CD4-positive, alpha-beta T cell treated with Interferon alpha-2 for 1 hour (primary cell): Measurements from ENCODE around the gene MOGAT2.
"Not testable (repeated sequence)": the region's sequence is repeated elsewhere in the genome, so short reads cannot be mapped to it uniquely, and the experiment has no call there.

Experiments
- DNase-seq, 2 donors: peaks; one replicate each; pipeline ENCODE4 v3.0.0-alpha.2; 2020 to 2022

The MOGAT2 gene

DNA sequence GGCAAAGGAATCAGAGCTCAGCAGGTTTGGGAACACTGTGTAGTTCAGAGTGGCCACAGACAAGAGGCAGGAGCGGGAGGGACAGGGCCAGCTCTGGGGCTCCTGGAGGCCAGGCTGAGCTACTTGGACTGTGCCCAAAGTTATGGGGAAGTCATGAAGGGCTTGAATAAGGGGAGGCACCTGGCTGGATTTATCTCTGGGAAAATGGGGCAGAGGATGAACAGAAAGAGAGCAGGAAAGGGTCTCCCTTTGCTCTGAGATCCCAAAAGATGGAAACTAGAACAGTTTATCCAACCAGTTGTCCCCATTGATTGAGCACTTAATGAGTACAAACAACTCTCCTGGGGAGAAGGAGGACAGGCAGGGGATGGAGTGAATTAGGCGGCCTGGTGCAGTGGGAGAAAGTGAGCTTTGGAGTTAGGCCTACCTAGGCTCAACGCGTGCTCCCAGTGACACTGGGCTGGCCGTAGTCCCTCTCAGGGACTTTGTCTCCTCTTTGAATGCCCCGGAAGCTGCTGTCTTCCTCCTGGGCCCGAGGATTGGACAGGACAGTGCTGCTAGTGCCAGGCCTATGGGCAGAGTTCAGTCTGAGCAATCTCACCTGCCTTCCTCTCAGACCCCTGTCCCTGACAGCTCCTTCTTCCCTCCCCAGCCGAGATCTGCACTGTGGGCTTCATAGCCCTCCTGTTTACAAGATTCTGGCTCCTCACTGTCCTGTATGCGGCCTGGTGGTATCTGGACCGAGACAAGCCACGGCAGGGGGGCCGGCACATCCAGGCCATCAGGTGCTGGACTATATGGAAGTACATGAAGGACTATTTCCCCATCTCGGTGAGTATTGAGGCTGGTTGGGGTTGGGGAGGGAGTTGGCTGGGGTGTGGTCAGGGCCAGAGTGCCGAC lies 2.0 kb downstream of the MOGAT2 start:
- no peak for DNase-seq

- DNase-seq, result no peak
Observed at GRCh38 chr11:75720639-75721038, 3.0 kb downstream of the MOGAT2 start.

GRCh38 chr11:75721852-75722668 lies 4.4 kb downstream of the MOGAT2 start:
- DNase-seq, result no peak

- DNase-seq, result no peak
Observed at GRCh38 chr11:75722669-75723042, 5.0 kb downstream of the MOGAT2 start.

GRCh38 chr11:75725547-75726320 lies 8.1 kb downstream of the MOGAT2 start:
- no peak for DNase-seq

DNA sequence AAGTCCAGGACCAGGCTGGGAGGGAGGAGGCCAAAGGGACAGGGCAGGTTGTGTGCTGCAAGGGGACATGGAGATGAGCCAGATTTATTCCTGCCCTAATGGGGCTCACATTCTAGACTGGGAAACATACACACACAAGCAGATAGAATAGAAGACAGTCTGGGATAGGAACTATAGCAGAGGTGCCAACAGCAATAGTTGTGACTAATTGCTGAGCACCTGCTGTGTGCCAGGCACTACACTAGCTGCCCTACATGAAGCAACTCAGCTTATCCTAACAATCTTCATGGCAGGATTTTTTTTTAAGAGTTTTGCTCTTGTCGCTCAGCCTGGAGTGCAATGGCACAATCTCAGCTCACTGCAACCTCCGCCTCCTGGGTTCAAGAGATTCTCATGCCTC lies 11.4 kb downstream of the MOGAT2 start:
- DNase-seq, result no peak

DNA sequence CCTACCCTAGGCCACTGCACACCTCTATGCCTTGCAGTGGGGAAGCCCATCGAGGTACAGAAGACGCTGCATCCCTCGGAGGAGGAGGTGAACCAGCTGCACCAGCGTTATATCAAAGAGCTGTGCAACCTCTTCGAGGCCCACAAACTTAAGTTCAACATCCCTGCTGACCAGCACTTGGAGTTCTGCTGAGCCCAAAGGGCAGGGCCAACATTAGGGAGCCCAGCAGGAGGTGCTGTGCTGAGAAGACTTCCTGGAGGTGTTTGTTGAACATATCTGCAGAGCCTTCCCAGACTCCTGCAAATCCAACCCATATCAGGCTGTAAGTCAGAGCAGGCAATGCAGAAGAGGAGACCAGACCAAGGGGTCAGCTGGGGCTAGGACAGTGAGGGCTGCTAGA lies 13.5 kb downstream of the MOGAT2 start:
- DNase-seq, result no peak

GRCh38 chr11:75733071-75733430 lies 15.4 kb downstream of the MOGAT2 start:
- no peak for DNase-seq

DNA sequence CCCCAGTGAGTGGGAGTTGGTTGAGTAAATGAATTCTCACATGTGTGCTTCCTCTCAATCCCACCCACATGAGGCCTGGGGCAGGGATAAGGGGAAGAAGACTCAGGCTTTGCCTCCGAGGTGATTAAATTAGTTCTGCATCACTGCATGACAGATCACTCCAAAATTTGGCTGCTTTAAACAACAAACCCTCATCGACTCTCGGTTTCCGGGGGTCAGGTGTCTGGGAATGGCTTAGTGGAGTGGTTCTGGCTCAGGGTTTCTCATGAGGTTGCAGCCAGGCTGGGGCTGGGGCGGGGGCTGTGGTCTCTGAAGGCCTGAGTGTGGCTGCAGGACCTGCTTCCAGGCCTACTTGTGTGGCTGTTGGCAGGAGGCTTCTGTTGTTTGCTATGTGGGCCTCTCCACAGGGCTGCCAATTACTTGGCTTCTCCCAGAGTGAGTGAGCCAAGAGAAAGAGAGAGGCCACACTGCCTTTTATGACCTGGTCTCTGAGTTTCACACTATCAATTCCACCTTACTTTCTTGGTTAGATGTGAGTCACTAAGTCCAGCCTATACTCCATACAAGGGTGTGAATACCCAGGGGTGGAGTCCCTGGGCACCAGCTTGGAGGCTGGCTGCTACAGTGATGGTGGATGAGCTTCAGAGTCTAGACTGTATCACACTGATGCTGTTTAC lies 15.9 kb downstream of the MOGAT2 start:
- DNase-seq, result no peak

- DNase-seq, result no peak
Observed at GRCh38 chr11:75734491-75735180, 17.0 kb downstream of the MOGAT2 start.

DNA sequence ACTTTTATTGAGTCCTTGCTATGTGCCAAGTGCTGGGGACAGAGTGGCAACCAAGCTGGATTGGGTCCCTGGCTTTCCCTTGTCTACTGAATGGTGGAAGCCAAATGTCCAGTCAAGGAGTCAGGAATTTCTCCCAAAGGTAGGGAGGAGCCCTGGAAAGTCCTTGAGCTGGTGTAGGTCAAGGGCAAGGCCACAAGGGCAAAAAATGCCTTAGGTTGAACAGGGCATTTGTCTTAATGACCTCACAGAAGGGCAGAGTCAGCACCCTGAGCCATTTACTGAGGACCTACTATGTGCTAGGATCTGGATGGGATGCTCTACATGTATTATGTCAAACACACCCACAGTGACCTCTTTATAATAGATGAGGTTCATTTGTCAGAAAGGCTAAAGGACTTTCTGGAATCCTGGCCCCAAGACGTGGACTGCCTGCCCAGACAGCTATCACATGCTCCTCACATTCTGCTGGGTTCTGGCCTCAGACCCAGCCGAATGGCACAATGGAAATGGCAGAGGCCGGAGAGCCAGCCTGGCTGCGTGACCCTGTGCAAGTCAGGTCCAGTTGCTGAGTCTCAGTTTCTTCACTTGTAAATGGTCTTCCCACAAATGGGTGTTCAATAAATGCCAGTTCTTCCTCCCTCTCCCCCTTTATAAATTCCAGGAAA lies 17.7 kb downstream of the MOGAT2 start:
- no peak for DNase-seq

DNA sequence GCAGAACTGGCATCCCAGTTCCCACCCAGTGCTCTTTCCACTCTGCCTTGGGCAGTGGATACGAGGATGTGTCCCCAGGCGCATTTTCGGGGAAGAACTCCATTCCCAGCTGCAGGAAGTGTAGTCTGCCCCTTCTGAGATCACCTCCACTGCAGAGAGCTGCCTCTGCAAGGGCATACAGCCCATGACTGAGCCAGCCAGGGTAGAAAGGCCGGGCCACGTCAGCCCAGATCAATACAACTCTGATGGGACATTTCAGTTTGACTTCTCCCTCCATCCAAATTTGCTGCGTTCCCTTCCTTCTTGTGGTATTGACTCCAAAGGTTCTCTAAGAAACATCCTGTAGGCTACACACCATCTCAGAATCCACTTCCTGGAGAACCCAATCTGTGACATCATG lies 19.7 kb downstream of the MOGAT2 start:
- DNase-seq, result no peak

GRCh38 chr11:75740681-75741080 lies 23.0 kb downstream of the MOGAT2 start:
- DNase-seq, result no peak

- DNase-seq, result not testable (repeated sequence)
Observed at GRCh38 chr11:75743159-75743558, 25.5 kb downstream of the MOGAT2 start.

GRCh38 chr11:75743711-75744563 lies 26.3 kb downstream of the MOGAT2 start:
- DNase-seq, result no peak

GRCh38 chr11:75745807-75746206 lies 28.2 kb downstream of the MOGAT2 start:
- no peak for DNase-seq

- not testable (repeated sequence) for DNase-seq
Observed at GRCh38 chr11:75748729-75749273, 31.2 kb downstream of the MOGAT2 start.

- not testable (repeated sequence) for DNase-seq
Observed at GRCh38 chr11:75754933-75755332, 37.3 kb downstream of the MOGAT2 start.

GRCh38 chr11:75757651-75758050 lies 40.0 kb downstream of the MOGAT2 start:
- no peak for DNase-seq

DNA sequence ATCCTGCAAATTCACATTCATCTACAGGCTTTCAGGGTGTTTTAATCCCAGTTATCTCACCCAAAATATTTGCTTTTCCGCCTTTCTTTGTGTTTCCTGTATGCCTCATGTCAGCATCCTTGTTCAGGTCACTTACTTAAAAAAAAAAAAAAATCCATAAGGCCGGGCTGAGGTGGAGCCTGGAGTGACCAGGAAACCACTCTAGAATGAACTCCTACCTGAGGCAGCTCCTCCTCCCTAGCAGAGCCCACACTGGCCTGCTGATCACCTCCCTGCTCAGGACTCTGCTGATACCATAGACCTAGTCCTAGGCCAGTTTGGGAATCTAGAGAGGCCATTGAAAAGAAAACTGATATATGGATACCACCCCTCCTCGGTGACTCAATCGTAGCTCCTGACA lies 42.2 kb downstream of the MOGAT2 start:
- DNase-seq, result no peak
